WI38 (cell line): ENCODE measurements around the gene CABP2.
A peak's percentile ranks its signal among the peaks of the same experiment; 100 is the strongest.
"Not testable (repeated sequence)": the region's sequence is repeated elsewhere in the genome, so short reads cannot be mapped to it uniquely, and the experiment has no call there.

Experiments
- H3K4me3 ChIP-seq: 2 replicates; pipeline ENCODE4 v1.5.1; 2011; ENCODE audit warnings: low read depth, mild to moderate bottlenecking, control low read depth, low read length
- TF ChIP-seq, protein P1 (sequence below): IDR thresholded peaks from 2 replicates; pipeline ENCODE4 v1.5.1; 2012; ENCODE audit warnings: low read depth, mild to moderate bottlenecking, control low read depth, low read length

CABP2 gene

DNA sequence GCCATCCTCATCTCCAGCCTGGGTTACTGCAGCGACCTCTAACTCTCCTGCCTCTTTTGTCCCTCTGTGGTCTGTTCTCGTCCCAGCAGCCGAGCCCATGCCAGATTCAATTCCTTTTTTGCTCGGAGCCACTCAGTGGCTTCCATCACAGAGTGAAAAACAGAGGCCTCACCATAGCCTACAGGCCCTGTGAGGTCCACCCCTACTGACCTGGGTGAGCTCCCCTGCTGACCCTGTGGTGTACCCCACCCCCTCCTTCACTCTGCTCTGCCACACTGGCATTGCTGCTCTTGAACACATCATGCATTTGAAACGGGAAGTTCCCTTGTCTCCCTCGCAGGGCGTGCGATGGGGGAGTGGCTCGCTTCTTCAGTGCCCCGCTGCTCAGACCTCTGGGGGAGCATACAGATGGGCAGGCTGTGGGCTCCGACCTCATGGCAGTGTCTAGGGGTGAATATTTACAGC, 38.4 kb downstream of the CABP2 start:
- TF ChIP-seq, protein P1, sequence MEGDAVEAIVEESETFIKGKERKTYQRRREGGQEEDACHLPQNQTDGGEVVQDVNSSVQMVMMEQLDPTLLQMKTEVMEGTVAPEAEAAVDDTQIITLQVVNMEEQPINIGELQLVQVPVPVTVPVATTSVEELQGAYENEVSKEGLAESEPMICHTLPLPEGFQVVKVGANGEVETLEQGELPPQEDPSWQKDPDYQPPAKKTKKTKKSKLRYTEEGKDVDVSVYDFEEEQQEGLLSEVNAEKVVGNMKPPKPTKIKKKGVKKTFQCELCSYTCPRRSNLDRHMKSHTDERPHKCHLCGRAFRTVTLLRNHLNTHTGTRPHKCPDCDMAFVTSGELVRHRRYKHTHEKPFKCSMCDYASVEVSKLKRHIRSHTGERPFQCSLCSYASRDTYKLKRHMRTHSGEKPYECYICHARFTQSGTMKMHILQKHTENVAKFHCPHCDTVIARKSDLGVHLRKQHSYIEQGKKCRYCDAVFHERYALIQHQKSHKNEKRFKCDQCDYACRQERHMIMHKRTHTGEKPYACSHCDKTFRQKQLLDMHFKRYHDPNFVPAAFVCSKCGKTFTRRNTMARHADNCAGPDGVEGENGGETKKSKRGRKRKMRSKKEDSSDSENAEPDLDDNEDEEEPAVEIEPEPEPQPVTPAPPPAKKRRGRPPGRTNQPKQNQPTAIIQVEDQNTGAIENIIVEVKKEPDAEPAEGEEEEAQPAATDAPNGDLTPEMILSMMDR, result no peak
- no peak overlapping the region for H3K4me3 ChIP-seq

- TF ChIP-seq, protein P1, result no peak
- peak overlapping the region; percentile 69; the same call in 1 of the 2 replicates for H3K4me3 ChIP-seq
These were observed 39.2 kb downstream of the CABP2 start for GRCh38 chr11:67483831-67484665.

DNA sequence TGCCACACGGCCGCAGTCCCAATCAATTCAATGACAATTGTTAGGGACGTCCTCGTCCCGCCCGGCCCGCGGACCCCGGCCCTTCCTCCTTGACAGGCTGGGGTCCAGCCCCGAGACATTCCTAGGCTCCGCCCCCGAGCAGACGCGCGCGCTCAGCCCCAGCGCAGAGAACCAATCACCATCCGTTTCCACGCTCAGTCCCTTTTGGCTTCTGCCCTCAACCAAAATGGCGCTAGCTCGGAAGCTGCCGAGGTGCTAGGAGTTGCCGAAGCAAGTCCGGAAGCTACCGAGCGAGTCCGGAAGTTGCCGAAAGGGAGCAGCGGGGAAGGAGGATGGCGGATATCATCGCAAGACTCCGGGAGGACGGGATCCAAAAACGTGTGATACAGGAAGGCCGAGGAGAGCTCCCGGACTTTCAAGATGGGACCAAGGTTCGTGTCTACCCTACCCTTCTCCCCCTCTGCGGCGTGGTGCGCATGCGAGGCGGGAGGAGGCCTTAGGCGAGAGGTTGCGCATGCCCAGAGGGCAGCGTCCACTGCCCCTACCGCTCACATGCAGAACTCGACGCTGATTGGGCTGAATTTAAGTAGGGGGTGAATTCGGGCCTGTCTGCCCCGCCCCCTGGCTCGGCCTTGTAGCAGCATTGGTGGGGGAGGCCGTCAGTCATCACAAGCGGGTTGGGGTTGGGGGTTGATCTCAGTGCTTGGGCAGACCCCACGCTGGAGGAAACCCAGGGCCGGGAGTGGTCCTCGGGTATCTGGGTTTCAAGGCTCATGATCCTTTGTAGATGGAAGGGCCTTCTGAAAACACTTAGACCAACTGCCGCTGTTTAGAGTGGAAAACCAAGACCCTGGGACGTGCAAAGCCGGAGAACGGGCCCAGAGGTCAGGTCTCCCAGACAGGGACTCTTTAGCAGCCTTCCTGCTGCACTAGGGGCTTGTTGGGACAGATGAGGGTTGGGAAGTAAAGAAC, 40.1 kb downstream of the CABP2 start, which contains the start of gene AIP:
Gene AIP, plus strand, starts transcription at position 200 of the 972 bp plus-strand sequence. Its CDS starts 133 bp downstream, at position 333.
- TF ChIP-seq, protein P1, result no peak
- peak within 1 kb of the TSS; percentile 69 for H3K4me3 ChIP-seq

GRCh38 chr11:67482275-67482826, 40.9 kb downstream of the CABP2 start:
- peak overlapping the region; percentile 69 for H3K4me3 ChIP-seq
- TF ChIP-seq, protein P1, result no peak

GRCh38 chr11:67477344-67478050, 45.7 kb downstream of the CABP2 start:
- not testable (repeated sequence) for H3K4me3 ChIP-seq

GRCh38 chr11:67476692-67477091, 46.6 kb downstream of the CABP2 start:
- H3K4me3 ChIP-seq, result not testable (repeated sequence)

- TF ChIP-seq, protein P1, result no peak
- no peak overlapping the region for H3K4me3 ChIP-seq
These were observed 50.4 kb downstream of the CABP2 start for GRCh38 chr11:67472882-67473281.
